AG04450 (cell line): ENCODE results near the gene MICALL2. TPM values are rescaled to one million over a fixed set of nuclear protein-coding genes. Genes with fewer than 3 reads are reported as not detected.
A peak's percentile ranks its signal among the peaks of the same experiment; 100 is the strongest.

Experiments used
- CTCF ChIA-PET: fragments of 300-600, 350-600 bp; formaldehyde crosslinking; extraction: SDS; loops from one replicate; lab custom pipeline; 2022; ENCODE audit warnings: antibody characterized with exemption, inconsistent platforms; lab: Charles Lee
- POLR2A ChIA-PET: fragments of 350-600 bp; formaldehyde crosslinking; extraction: SDS; loops from one replicate; lab custom pipeline; 2021; ENCODE audit warnings: antibody characterized with exemption, inconsistent platforms; lab: Yijun Ruan, JAX
- DNase-seq: peaks from one replicate; pipeline ENCODE4 v3.0.0-alpha.2; 2011; ENCODE audit warnings: low read depth, low spot score
- H3K27ac ChIP-seq: one replicate; pipeline ENCODE4 v1.5.1; 2012; ENCODE audit warnings: low read depth, low read length, control low read depth
- H3K27me3 ChIP-seq: one replicate; pipeline ENCODE4 v1.6.0; 2012; ENCODE audit warnings: low read length; ENCODE audit not compliant: control insufficient read depth, insufficient read depth
- H3K4me3 ChIP-seq: 2 replicates; pipeline ENCODE4 v1.5.1; 2011; ENCODE audit warnings: mild to moderate bottlenecking, low read depth, low read length, control low read depth
- H3K9me3 ChIP-seq: 2 replicates; pipeline ENCODE4 v1.5.1; 2012; ENCODE audit warnings: low read length; ENCODE audit not compliant: control insufficient read depth, insufficient read depth
- CTCF ChIP-seq: IDR thresholded peaks from 2 replicates; pipeline ENCODE4 v1.5.1; 2011; ENCODE audit warnings: low read depth, low read length, control low read depth, inconsistent platforms
- polyA plus RNA-seq: library from polyadenylated mRNA; depleted of rRNA; stranded (reverse); fragments of >200 nt; gene quantifications from 2 replicates; pipeline ENCODE4 v1.2.3, GENCODE V29; 2011

Gene MICALL2
- polyA plus RNA-seq, 1 experiment = 8.5 TPM

DNA sequence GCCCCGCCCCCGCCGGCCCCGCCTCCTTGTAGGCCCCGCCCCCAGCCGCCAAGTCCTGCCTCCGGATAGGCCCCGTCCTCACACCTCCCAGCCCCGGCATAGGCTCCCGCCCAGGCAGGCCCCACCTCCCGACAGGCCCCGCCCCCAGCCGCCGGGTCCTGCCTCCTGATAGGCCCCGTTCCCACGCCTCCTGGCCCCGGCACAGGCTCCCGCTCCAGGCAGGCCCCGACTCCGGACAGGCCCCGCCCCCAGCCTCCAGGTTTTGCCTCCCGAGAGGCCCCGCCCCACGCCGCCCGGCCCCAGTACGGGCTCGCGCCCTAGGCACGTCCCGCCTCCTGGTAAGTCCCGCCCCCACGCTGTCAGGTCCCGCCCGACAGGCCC is 232 bp upstream of the MICALL2 start:
- Histone ChIP-seq H3K27ac (no peak overlapping the region), H3K27me3 (peaks cover 3% of the 10 kb centered on the region), H3K4me3 (peak overlapping the region; percentile 92), H3K9me3 (no peaks in the 10 kb centered on the region; the same call in 1 of the 2 replicates)
- peak; percentile 95 for DNase-seq
- TF ChIP-seq CTCF = no peak
- ChIA-PET CTCF (no interaction called here), POLR2A (interaction anchor here (0.6 to 1.6 kb wide), 3 partner anchors 12 to 555 kb away, joined by 3 to 6 read pairs (median 5); no protein-coding TSS in a partner anchor)

DNA sequence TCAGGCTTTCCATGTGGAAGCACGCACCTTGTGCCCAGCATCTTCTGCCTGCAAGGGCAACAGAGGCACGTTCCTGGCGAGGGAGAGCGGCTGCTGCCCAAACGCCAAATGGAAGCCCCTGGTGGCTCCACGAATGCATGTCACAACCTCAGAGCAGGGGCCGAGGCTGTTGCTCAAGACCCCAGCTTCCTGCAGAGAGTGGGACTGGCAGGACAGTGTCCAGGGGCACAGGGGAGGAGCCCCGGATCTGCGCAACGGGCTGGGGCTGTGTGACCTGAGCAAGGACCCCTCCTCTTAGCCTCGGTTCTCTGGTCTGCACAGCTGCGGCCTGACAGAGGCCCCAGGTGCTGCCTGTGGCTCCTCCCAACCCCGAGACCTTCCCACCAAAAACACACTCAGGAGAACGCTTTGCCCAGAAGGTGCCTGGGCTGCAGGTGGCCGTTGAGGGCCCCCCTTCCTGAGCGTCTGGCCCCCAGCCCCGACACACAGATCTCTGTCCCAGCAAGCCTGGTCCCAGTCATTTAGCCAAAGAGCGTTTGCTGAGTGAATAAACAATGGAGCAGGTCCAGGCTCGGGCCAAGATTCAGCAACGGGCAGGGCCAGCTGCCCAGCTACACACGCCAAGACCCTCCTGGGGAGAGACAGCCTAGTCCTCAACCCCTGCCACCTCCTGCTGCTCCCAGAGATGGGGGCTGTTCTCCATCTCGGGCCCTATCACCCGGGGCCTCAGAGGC is 1.2 kb downstream of the MICALL2 start:
- ChIA-PET POLR2A (interaction anchor here (0.6 to 1.6 kb wide), 3 partner anchors 10 to 27 kb away, joined by 3 to 5 read pairs (median 4); no protein-coding TSS in a partner anchor), CTCF (interaction anchor here (0.6 kb wide), 1 partner anchor 255 kb away, joined by 3 read pairs; no protein-coding TSS in a partner anchor)
- Histone ChIP-seq H3K9me3 (no peaks in the 10 kb centered on the region; the same call in 1 of the 2 replicates), H3K4me3 (peak overlapping the region; percentile 92), H3K27me3 (no peaks in the 10 kb centered on the region), H3K27ac (peak overlapping the region; percentile 88)
- no peak for TF ChIP-seq CTCF
- no peak for DNase-seq

- Histone ChIP-seq H3K4me3 (peak overlapping the region; percentile 92), H3K9me3 (no peaks in the 10 kb centered on the region; the same call in 1 of the 2 replicates), H3K27ac (no peak overlapping the region), H3K27me3 (no peaks in the 10 kb centered on the region)
- DNase-seq = no peak
- no peak for TF ChIP-seq CTCF
- CTCF ChIA-PET = interaction anchor here (1.5 kb wide), 1 partner anchor 25 kb away, joined by 4 read pairs; no protein-coding TSS in a partner anchor
- POLR2A ChIA-PET = interaction anchor here (1.6 kb wide), 1 partner anchor 9 kb away, joined by 4 read pairs; no protein-coding TSS in a partner anchor
Measured at GRCh38 chr7:1457059-1457948, 2.0 kb downstream of the MICALL2 start.

DNA sequence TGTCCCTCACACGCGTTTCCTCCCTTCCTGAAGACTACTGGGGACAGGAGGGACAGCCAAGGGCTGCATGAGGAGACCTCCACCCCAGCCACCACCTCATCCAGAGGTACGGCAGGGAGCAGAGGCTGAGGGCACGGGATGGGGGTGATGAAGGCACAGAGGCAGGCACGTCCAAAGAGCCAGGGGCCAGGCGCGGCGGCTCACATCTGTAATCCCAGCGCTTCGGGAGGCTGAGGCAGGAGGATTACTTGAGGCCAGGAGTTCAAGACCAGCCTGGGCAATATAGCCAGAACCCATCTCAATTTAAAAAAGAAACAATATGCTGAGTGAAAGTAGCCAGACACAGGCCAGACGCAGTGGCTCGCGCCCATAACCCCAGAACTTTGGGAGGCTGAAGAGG is 3.3 kb downstream of the MICALL2 start:
- no peaks in the 10 kb centered on the region; the same call in 1 of the 2 replicates for H3K9me3 ChIP-seq

More for the DNA sequence above, 3.3 kb downstream of the MICALL2 start:
- Histone ChIP-seq H3K27me3 (no peaks in the 10 kb centered on the region), H3K4me3 (no peak overlapping the region), H3K27ac (no peak overlapping the region)
- CTCF ChIA-PET = interaction anchor here (1.5 kb wide), 1 partner anchor 23 kb away, joined by 4 read pairs; no protein-coding TSS in a partner anchor
- TF ChIP-seq CTCF = no peak
- POLR2A ChIA-PET = no interaction called here
- no peak for DNase-seq
